Endothelial cell of umbilical vein (primary cell): ENCODE results near the gene PAIP2. TPM values are rescaled to one million over a fixed set of nuclear protein-coding genes. Genes with fewer than 3 reads are reported as not detected.
"Not testable (repeated sequence)": the region's sequence is repeated elsewhere in the genome, so short reads cannot be mapped to it uniquely, and the experiment has no call there.

Experiments used
- BruUV-seq: library from RNA; stranded (reverse); fragments of 400-500 nt; replicated peaks from 2 replicates; lab custom pipeline; 2021; lab: Mats Ljungman, UMichigan
- CTCF ChIA-PET: fragments of 300-600, 350-600 bp; sonication (Branson Sonifier 250); formaldehyde crosslinking; loops from one replicate; lab custom pipeline; 2021; ENCODE audit warnings: antibody characterized with exemption, inconsistent platforms; lab: Charles Lee
- POLR2A ChIA-PET: fragments of 300-600, 350-600 bp; sonication (Branson Sonifier 250); formaldehyde crosslinking; loops from one replicate; lab custom pipeline; 2021; ENCODE audit warnings: antibody characterized with exemption, inconsistent platforms; lab: Charles Lee
- DNase-seq: peaks from one replicate; pipeline ENCODE4 v3.0.0-alpha.2; 2011; ENCODE audit warnings: low read depth, low spot score
- FAIRE-seq: peaks from 2 replicates; lab custom pipeline; 2011; peaks lifted over from hg19 to GRCh38; lab: Jason Lieb, UNC
- H2AFZ ChIP-seq: 2 replicates; pipeline ENCODE4 v1.6.0; 2012; ENCODE audit warnings: low read depth, low read length, control low read depth, inconsistent platforms
- H3K27ac ChIP-seq: 2 replicates; pipeline ENCODE4 v1.5.1; 2011; ENCODE audit warnings: low read depth, mild to moderate bottlenecking, control low read depth, low read length, moderate library complexity; ENCODE audit not compliant: insufficient read depth
- H3K27me3 ChIP-seq, 2 experiments: 2 replicates each; pipeline versions ENCODE4 v1.6.0 to v1.6.1; 2011; ENCODE audit warnings: low read length in 2 of 2, mixed read lengths in 1 of 2; ENCODE audit not compliant: control insufficient read depth in 2 of 2, insufficient read depth in 2 of 2
- H3K36me3 ChIP-seq, 2 experiments: 2 replicates in 1 of 2; 3 replicates in 1 of 2; pipeline ENCODE4 v1.5.1; 2011; ENCODE audit warnings: low read length in 2 of 2, mild to moderate bottlenecking in 1 of 2, moderate library complexity in 1 of 2; ENCODE audit not compliant: control insufficient read depth in 2 of 2, insufficient read depth in 2 of 2; ENCODE audit errors: extremely low read depth in 1 of 2
- H3K4me1 ChIP-seq: 3 replicates; pipeline ENCODE4 v1.5.1; 2011; ENCODE audit warnings: mild to moderate bottlenecking, low read length; ENCODE audit not compliant: control insufficient read depth, insufficient read depth; ENCODE audit errors: extremely low read depth
- H3K4me2 ChIP-seq: 2 replicates; pipeline ENCODE4 v1.6.1; 2011; ENCODE audit warnings: low read length, control low read depth, mixed read lengths; ENCODE audit not compliant: insufficient read depth
- H3K4me3 ChIP-seq, 3 experiments: fragments of 200-600 bp in 1 of 3; sonication (generic), shearing (Covaris generic) in 1 of 3; replicated peaks in 1 of 3; 2 replicates each; pipeline ENCODE4 v1.5.1; 2011 to 2016; ENCODE audit warnings: control low read depth in 3 of 3, low read length in 3 of 3, mild to moderate bottlenecking in 2 of 3, inconsistent platforms in 1 of 3, low read depth in 1 of 3, moderate library complexity in 1 of 3; ENCODE audit not compliant: insufficient read depth in 1 of 3
- H3K79me2 ChIP-seq: 2 replicates; pipeline ENCODE4 v1.6.0; 2012; ENCODE audit warnings: low read length, inconsistent platforms; ENCODE audit not compliant: control insufficient read depth, insufficient read depth
- H3K9ac ChIP-seq: replicated peaks from 2 replicates; pipeline ENCODE3; 2011; ENCODE audit warnings: low read length, control low read depth; ENCODE audit not compliant: insufficient read depth; ENCODE audit errors: extremely low read depth
- H3K9me1 ChIP-seq: replicated peaks from 3 replicates; pipeline ENCODE4 v1.6.0; 2011; ENCODE audit warnings: mild to moderate bottlenecking, low read length; ENCODE audit not compliant: control insufficient read depth, insufficient read depth; ENCODE audit errors: extremely low read depth
- H3K9me3 ChIP-seq: replicated peaks from 2 replicates; pipeline ENCODE4 v1.5.1; 2012; ENCODE audit warnings: low read length, inconsistent platforms; ENCODE audit not compliant: control insufficient read depth, insufficient read depth
- H4K20me1 ChIP-seq: replicated peaks from 2 replicates; pipeline ENCODE3; 2011; ENCODE audit warnings: mild to moderate bottlenecking, low read length; ENCODE audit not compliant: control insufficient read depth, insufficient read depth; ENCODE audit errors: extremely low read depth
- EZH2 ChIP-seq: IDR thresholded peaks from 2 replicates; pipeline ENCODE4 v1.6.1; 2012; ENCODE audit warnings: borderline replicate concordance, low read depth, mild to moderate bottlenecking, moderate library complexity, low read length, inconsistent platforms; ENCODE audit not compliant: severe bottlenecking
- MYC ChIP-seq: IDR thresholded peaks from one replicate; pipeline ENCODE4 v1.6.1; 2011; ENCODE audit warnings: mild to moderate bottlenecking, low read depth, low read length
- POLR2AphosphoS5 ChIP-seq: IDR thresholded peaks from 2 replicates; pipeline ENCODE4 v1.6.1; 2012; ENCODE audit warnings: low read depth, mild to moderate bottlenecking, control low read depth, low read length, moderate library complexity; ENCODE audit not compliant: insufficient read depth
- dilution Hi-C: fragments of 300-500 bp; cut with MboI; formaldehyde crosslinking; loops from one replicate; pipeline ENCODE4 v1.15.0; 2019; ENCODE audit warnings: low sequenced_read_pairs; ENCODE audit not compliant: extremely low pct_ligation_motif_present
- intact Hi-C: fragments of 100-400 bp; cut with micrococcal nuclease; formaldehyde crosslinking; loops from one replicate; pipeline ENCODE4 v1.10.0; 2022
- polyA plus RNA-seq, 4 experiments: library from polyadenylated mRNA; depleted of rRNA in 3 of 4; stranded (reverse) in 3 of 4; unstranded in 1 of 4; fragments of >200 nt; gene quantifications; 2 replicates each; pipeline versions ENCODE4 v1.2.1 to v1.2.3, GENCODE V29; 2011 to 2012; ENCODE audit warnings: missing spikeins in 1 of 4
- total RNA-seq: library from RNA; stranded (reverse); gene quantifications from 2 replicates; pipeline ENCODE4 v1.2.3, GENCODE V29; 2021

PAIP2 gene
- total and polyA plus RNA-seq, 2 donors (not counting 3 experiments of a cell fraction or from before 2014, with no cell fraction given), result 52.1 to 80.4 TPM

GRCh38 chr5:139408191-139408590 lies 66.5 kb downstream of the PAIP2 start:
- POLR2A ChIA-PET, result no interaction called here

GRCh38 chr5:139409116-139409515 lies 67.5 kb downstream of the PAIP2 start:
- BruUV-seq, dilution Hi-C loops: not testable (repeated sequence)

More at GRCh38 chr5:139408191-139408590, 66.5 kb downstream of the PAIP2 start:
- H3K4me3 ChIP-seq, result no peak overlapping the region
- CTCF ChIA-PET, result interaction anchor here (1.6 kb wide), 1 partner anchor 10 kb away, joined by 3 read pairs; no protein-coding TSS in a partner anchor
- DNase-seq (no peak), FAIRE-seq (no peak)
- TF ChIP-seq EZH2 (no peak), POLR2AphosphoS5 (no peak), MYC (no peak)
- H3K27ac ChIP-seq, result no peak overlapping the region
- H3K79me2 ChIP-seq, result no peaks in the 10 kb centered on the region
- BruUV-seq, result no TSS peak
- dilution Hi-C loops (no loop called here), intact Hi-C loops (loop anchor here (10.0 kb wide), 1 partner anchor 213 kb away; the partner anchor contains the start of gene SIL1)
- H3K27me3 ChIP-seq, result no peaks in the 10 kb centered on the region
- no peaks in the 10 kb centered on the region for H4K20me1 ChIP-seq
- H3K9me3 ChIP-seq, result no peaks in the 10 kb centered on the region
- H3K9ac ChIP-seq, result no peak overlapping the region
- H3K4me1 ChIP-seq, result peaks cover 10% of the 10 kb centered on the region
- peaks cover 0 to under 1% of the 10 kb centered on the region in 2 experiments for H3K36me3 ChIP-seq
- no peak overlapping the region for H2AFZ ChIP-seq
- H3K4me2 ChIP-seq, result no peak overlapping the region
- H3K9me1 ChIP-seq, result no peaks in the 10 kb centered on the region

More at GRCh38 chr5:139409116-139409515, 67.5 kb downstream of the PAIP2 start:
- H3K4me3 ChIP-seq, H3K27ac ChIP-seq, H2AFZ ChIP-seq, H3K4me2 ChIP-seq, DNase-seq, H4K20me1 ChIP-seq, H3K4me1 ChIP-seq, H3K9ac ChIP-seq, H3K9me1 ChIP-seq, POLR2A ChIA-PET, H3K79me2 ChIP-seq, H3K27me3 ChIP-seq, H3K36me3 ChIP-seq, FAIRE-seq, H3K9me3 ChIP-seq: not testable (repeated sequence)
- CTCF ChIA-PET, result interaction anchor here (0.9 to 1.6 kb wide), 3 partner anchors 9 to 13 kb away, joined by 3 to 4 read pairs (median 3); no protein-coding TSS in a partner anchor
- intact Hi-C loops, result loop anchor here (10.0 kb wide), 1 partner anchor 214 kb away; the partner anchor contains the start of gene SIL1
